A673 (cell line): ENCODE measurements around the gene CCDC148.

Experiments
- EZH2 ChIP-seq: fragments of 200-600 bp; sonication (generic); IDR thresholded peaks from 2 replicates; pipeline ENCODE4 v1.6.1; 2017; ENCODE audit warnings: borderline replicate concordance, low read depth, mild to moderate bottlenecking, mixed read lengths, antibody characterized with exemption, low read length; ENCODE audit not compliant: poor library complexity, severe bottlenecking
- TF ChIP-seq, protein P1 (sequence below): fragments of 300-800, 200-600 bp; sonication (generic); conservative IDR thresholded peaks from 2 replicates; pipeline ENCODE4 v1.5.1; 2017; ENCODE audit warnings: low read depth, mild to moderate bottlenecking, antibody characterized with exemption, low read length, moderate library complexity, mixed read lengths

DNA sequence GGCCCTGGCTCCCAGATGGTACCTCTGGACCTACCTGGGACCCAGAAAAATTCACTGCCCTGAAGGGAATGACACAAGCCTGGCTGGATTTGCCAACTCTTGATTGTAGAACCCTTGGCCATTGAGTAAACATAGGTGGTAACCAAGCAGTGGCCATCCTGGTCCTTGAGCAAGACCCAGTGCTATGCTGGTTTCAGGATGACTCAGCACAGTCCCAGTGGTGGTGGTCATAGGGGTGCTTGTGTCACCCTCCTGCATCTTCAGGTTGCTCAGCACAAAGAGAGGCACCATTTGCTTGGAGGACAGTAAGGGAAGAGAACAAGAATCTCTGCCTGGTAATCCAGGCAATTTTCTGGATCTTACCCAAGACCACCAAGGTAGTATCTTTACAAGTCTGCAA lies 302.0 kb downstream of the CCDC148 start:
- TF ChIP-seq, protein P1, sequence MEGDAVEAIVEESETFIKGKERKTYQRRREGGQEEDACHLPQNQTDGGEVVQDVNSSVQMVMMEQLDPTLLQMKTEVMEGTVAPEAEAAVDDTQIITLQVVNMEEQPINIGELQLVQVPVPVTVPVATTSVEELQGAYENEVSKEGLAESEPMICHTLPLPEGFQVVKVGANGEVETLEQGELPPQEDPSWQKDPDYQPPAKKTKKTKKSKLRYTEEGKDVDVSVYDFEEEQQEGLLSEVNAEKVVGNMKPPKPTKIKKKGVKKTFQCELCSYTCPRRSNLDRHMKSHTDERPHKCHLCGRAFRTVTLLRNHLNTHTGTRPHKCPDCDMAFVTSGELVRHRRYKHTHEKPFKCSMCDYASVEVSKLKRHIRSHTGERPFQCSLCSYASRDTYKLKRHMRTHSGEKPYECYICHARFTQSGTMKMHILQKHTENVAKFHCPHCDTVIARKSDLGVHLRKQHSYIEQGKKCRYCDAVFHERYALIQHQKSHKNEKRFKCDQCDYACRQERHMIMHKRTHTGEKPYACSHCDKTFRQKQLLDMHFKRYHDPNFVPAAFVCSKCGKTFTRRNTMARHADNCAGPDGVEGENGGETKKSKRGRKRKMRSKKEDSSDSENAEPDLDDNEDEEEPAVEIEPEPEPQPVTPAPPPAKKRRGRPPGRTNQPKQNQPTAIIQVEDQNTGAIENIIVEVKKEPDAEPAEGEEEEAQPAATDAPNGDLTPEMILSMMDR = no peak
- no peak for TF ChIP-seq EZH2
